HCT116 (cell line): ENCODE results near the gene COBLL1.

ENCODE experiments used
- CTCF ChIP-seq, 3 experiments: fragments of 200-600 bp in 1 of 3; sonication (generic) in 1 of 3; IDR thresholded peaks in 2 of 3; conservative IDR thresholded peaks in 1 of 3; 2 replicates each; pipeline ENCODE4 v1.5.1; 2012 to 2017; ENCODE audit warnings: low read depth in 2 of 3, low read length in 2 of 3, antibody characterized with exemption in 1 of 3, borderline replicate concordance in 1 of 3, control low read depth in 1 of 3, mild to moderate bottlenecking in 1 of 3, mixed read lengths in 1 of 3, mixed run types in 1 of 3, moderate library complexity in 1 of 3; ENCODE audit not compliant: insufficient read depth in 1 of 3
- EGR1 ChIP-seq: IDR thresholded peaks from 2 replicates; pipeline ENCODE4 v1.6.1; 2012; ENCODE audit warnings: low read depth
- EZH2 ChIP-seq: fragments of 200-600 bp; sonication (generic); IDR thresholded peaks from 2 replicates; pipeline ENCODE4 v1.6.1; 2017; ENCODE audit warnings: antibody characterized with exemption, mixed run types
- EZH2phosphoT487 ChIP-seq: fragments of 200-600 bp; IDR thresholded peaks from 2 replicates; pipeline ENCODE4 v1.6.1; 2018; ENCODE audit warnings: antibody characterized with exemption, borderline replicate concordance
- POLR2A ChIP-seq: IDR thresholded peaks from 2 replicates; pipeline ENCODE4 v1.7.0; 2011; ENCODE audit warnings: borderline replicate concordance; ENCODE audit not compliant: insufficient read depth, insufficient read length; ENCODE audit errors: extremely low read depth
- POLR2AphosphoS5 ChIP-seq: IDR thresholded peaks from 2 replicates; pipeline ENCODE4 v1.6.1; 2011; ENCODE audit warnings: mild to moderate bottlenecking, low read depth, low read length, moderate library complexity
- RAD21 ChIP-seq: IDR thresholded peaks from 2 replicates; pipeline ENCODE4 v1.6.1; 2012; ENCODE audit warnings: low read depth, mild to moderate bottlenecking
- REST ChIP-seq: IDR thresholded peaks from 2 replicates; pipeline ENCODE4 v1.6.1; 2012; ENCODE audit warnings: low read depth
- SIN3A ChIP-seq: IDR thresholded peaks from 2 replicates; pipeline ENCODE4 v1.6.1; 2012; ENCODE audit warnings: low read depth
- SP1 ChIP-seq: IDR thresholded peaks from 2 replicates; pipeline ENCODE4 v1.6.1; 2012; ENCODE audit warnings: low read depth
- ZBTB33 ChIP-seq: IDR thresholded peaks from 2 replicates; pipeline ENCODE4 v1.6.1; 2011; ENCODE audit warnings: mild to moderate bottlenecking, low read length, moderate library complexity; ENCODE audit not compliant: insufficient replicate concordance; ENCODE audit errors: extremely low read depth

GRCh38 chr2:164837807-164838206 is 3.8 kb downstream of the COBLL1 start:
- no peak for TF ChIP-seq CTCF (IDR thresholded peaks at IDR 0.05 in 2 of 3, conservative IDR thresholded peaks at IDR 0.05 in 1 of 3; ENCODE audit: borderline replicate concordance in 1 of 3, insufficient read depth in 1 of 3, low read depth in 2 of 3, low read length in 2 of 3)
- no peak for TF ChIP-seq RAD21
- no peak for TF ChIP-seq ZBTB33
- no peak for TF ChIP-seq EGR1
- no peak for TF ChIP-seq EZH2phosphoT487
- no peak for TF ChIP-seq REST
- no peak for TF ChIP-seq POLR2A
- no peak for TF ChIP-seq EZH2
- no peak for TF ChIP-seq POLR2AphosphoS5
- TF ChIP-seq SP1: no peak
- no peak for TF ChIP-seq SIN3A
